Prostate gland (tissue), 2 donors: Measurements from ENCODE around the gene SPOCK1.

Experiments
- CTCF ChIP-seq, 4 experiments: fragments of 200-600 bp in 2 of 4; fragments of 450-650 bp in 2 of 4; sonication (generic) in 2 of 4; IDR thresholded peaks; 1 replicate in 3 of 4; 2 replicates in 1 of 4; pipeline ENCODE4 v1.5.1; 2016 to 2019; ENCODE audit warnings: antibody characterized with exemption in 4 of 4, mild to moderate bottlenecking in 2 of 4, moderate library complexity in 2 of 4
- POLR2A ChIP-seq: fragments of 450-650 bp; IDR thresholded peaks from one replicate; pipeline ENCODE4 v1.6.1; 2016; ENCODE audit warnings: antibody characterized with exemption, mild to moderate bottlenecking
- POLR2AphosphoS5 ChIP-seq: sonication (generic); formaldehyde crosslinking; IDR thresholded peaks from one replicate; pipeline ENCODE4 v1.6.1; 2017; ENCODE audit warnings: antibody characterized with exemption

GRCh38 chr5:137199201-137199600, 299.9 kb downstream of the SPOCK1 start:
- TF ChIP-seq CTCF (IDR thresholded peaks at IDR 0.05) (no peak), POLR2A (no peak), POLR2AphosphoS5 (no peak)
